ENCODE results near the gene ITGA8. TPM values are rescaled to one million over a fixed set of nuclear protein-coding genes. Genes with fewer than 3 reads are reported as not detected.

Gene ITGA8
- total and polyA plus RNA-seq, 7 donors, result 0.47 to 5.0 (median 1.4) TPM

- ATAC-seq (no peak), DNase-seq (no peak)
- Histone ChIP-seq H3K4me1 (no peaks in the 10 kb centered on the region), H3K4me3 (no peak overlapping the region), H3K9me3 (no peaks in the 10 kb centered on the region), H3K27me3 (ENCODE audit: insufficient read depth in 3 of 3, low read length in 2 of 3) (peaks cover 0 to 1% (median 0%) of the 10 kb centered on the region in 3 donors), H3K36me3 (ENCODE audit: insufficient read depth in 1 of 2, low read depth in 1 of 2) (no peaks in the 10 kb centered on the region), H3K27ac (no peak overlapping the region)
- WGBS, 3 donors, result 65 to 75% (median 74%) methylated on average over 2 of the region's 2 CpGs
- intact Hi-C loops (cut with DNase I), result no loop called here
- no peak for TF ChIP-seq CTCF (IDR thresholded peaks at IDR 0.05)
These were observed 245.1 kb downstream of the ITGA8 start for GRCh38 chr10:15474671-15475070.

GRCh38 chr10:15473396-15473767, 246.3 kb downstream of the ITGA8 start:
- no peak for TF ChIP-seq CTCF (IDR thresholded peaks at IDR 0.05)
- peaks cover 0 to 1% (median 0%) of the 10 kb centered on the region in 3 donors for H3K27me3 ChIP-seq (ENCODE audit: insufficient read depth in 3 of 3, low read length in 2 of 3)
- H3K4me3 ChIP-seq, result no peak overlapping the region

DNA sequence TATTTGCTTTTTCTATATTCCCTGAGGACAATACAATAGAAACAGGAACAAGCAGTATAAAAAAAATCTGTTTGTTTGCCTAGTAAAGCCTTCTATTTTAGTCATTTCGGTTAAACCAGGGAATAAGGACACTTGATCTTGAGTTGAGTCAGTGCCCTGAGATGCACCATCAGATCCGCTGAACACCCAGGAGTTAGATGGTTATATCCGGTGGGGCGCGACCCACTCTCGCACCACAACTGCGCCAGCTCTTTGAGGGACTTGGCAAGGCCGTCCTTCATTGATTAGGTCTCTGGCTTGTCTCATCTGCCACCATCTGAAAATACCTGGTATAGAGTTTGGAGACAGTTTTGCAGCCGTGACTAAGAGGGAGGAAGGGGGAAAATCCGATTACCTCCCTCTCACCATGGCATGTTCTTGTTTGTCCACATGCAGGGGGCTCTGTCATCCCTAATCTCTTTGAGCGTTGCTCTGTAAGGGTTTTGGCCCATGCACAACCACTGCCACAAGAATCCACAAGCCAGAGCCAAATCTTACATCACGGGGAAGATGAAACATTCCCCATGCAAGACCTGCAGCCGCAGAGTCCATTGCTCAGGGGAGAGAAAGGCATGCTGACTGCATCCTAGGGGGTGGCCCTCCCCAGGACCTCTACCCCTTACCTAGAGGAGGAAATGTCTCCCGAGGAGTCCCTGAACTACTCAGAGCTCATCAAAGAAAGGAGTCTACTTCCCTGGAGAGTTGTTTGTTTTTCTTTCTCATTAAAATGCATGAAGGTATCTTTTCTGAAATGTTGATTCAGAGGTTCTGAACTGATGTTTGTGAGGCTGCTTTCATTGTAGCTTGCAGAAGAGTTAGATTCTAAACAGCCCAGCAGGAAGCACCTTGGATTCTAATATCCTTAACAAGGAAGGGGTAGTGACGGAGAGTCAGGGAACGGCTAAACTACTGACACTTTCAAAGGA, 247.0 kb downstream of the ITGA8 start:
- no peak for DNase-seq
- no peak for ATAC-seq
- Histone ChIP-seq H3K9me3 (no peaks in the 10 kb centered on the region), H3K27me3 (ENCODE audit: insufficient read depth in 3 of 3, low read length in 2 of 3) (peaks cover 0 to 1% (median 0%) of the 10 kb centered on the region in 3 donors), H3K36me3 (ENCODE audit: insufficient read depth in 1 of 2, low read depth in 1 of 2) (no peaks in the 10 kb centered on the region), H3K27ac (no peak overlapping the region), H3K4me1 (no peaks in the 10 kb centered on the region), H3K4me3 (no peak overlapping the region)
- intact Hi-C loops (cut with DNase I), result no loop called here
- TF ChIP-seq CTCF (IDR thresholded peaks at IDR 0.05), result no peak
- 25 to 31% (median 28%) methylated on average over 16 of the region's 16 CpGs for WGBS, 3 donors

More at GRCh38 chr10:15473396-15473767, 246.3 kb downstream of the ITGA8 start:
- intact Hi-C loops (cut with DNase I), result no loop called here
- Histone ChIP-seq H3K4me1 (no peaks in the 10 kb centered on the region), H3K36me3 (ENCODE audit: insufficient read depth in 1 of 2, low read depth in 1 of 2) (no peaks in the 10 kb centered on the region), H3K27ac (no peak overlapping the region), H3K9me3 (no peaks in the 10 kb centered on the region)
- ATAC-seq (no peak), DNase-seq (no peak)
- 53 to 58% (median 58%) methylated on average over 5 of the region's 5 CpGs for WGBS, 3 donors

DNA sequence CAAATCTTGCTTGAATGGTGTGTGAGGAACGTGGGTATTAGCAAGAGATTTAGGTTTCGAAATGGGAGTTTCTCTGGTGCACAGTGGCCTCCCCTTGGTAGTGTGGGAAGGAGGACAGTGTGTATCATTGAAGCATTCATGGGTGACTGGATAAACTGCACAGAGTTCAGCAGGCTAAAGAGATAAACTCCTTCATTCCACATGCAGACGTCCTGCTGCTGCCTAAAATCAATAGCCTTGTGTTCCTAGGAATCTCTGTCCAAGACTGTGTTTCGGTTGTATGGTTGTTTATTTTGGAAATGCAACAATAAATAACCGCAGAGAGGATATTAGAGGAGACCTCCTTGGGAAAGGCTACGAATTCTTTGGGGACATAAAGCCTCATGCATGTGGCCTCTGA, 247.7 kb downstream of the ITGA8 start:
- no peak for TF ChIP-seq CTCF (IDR thresholded peaks at IDR 0.05)
- H3K9me3 ChIP-seq, result no peaks in the 10 kb centered on the region
- H3K27me3 ChIP-seq (ENCODE audit: insufficient read depth in 3 of 3, low read length in 2 of 3), result peaks cover 0 to 4% (median 0%) of the 10 kb centered on the region in 3 donors
- WGBS, 3 donors, result 31 to 45% (median 45%) methylated on average over 6 of the region's 6 CpGs
- H3K4me3 ChIP-seq, result no peak overlapping the region
- ATAC-seq (no peak), DNase-seq (no peak)
- H3K36me3 ChIP-seq (ENCODE audit: insufficient read depth in 1 of 2, low read depth in 1 of 2), result no peaks in the 10 kb centered on the region
- intact Hi-C loops (cut with DNase I), result no loop called here
- H3K4me1 ChIP-seq, result no peaks in the 10 kb centered on the region
- no peak overlapping the region for H3K27ac ChIP-seq
